ENCODE measurements around the gene ABCC8. TPM values are rescaled to one million over a fixed set of nuclear protein-coding genes. Genes with fewer than 3 reads are reported as not detected.

The ABCC8 gene
- total RNA-seq, 1 experiment from 2014 or later, result 2.4 TPM

- H3K4me3 Mint-ChIP-seq, result no peak overlapping the region
- Histone ChIP-seq H4K91ac (ENCODE audit: insufficient read length, low read depth, low read length) (no peak overlapping the region), H3K18ac (ENCODE audit: insufficient read length, low read depth, low read length) (no peak overlapping the region), H3K27ac (ENCODE audit: insufficient read length, low read depth, low read length) (no peak overlapping the region), H4K20me1 (ENCODE audit: control insufficient read depth, insufficient read depth, insufficient read length) (no peaks in the 10 kb centered on the region), H2BK120ac (ENCODE audit: low read depth, low read length, poor library complexity, severe bottlenecking) (no peak overlapping the region), H3K4ac (ENCODE audit: low read depth, low read length) (no peak overlapping the region), H2BK20ac (ENCODE audit: low read depth, low read length, poor library complexity, severe bottlenecking) (no peak overlapping the region), H2BK15ac (ENCODE audit: low read depth, low read length) (no peak overlapping the region), H2AFZ (ENCODE audit: low read length) (no peak overlapping the region), H3K79me1 (ENCODE audit: insufficient read depth, low read depth, low read length, poor library complexity, severe bottlenecking) (no peaks in the 10 kb centered on the region), H4K5ac (ENCODE audit: insufficient read length, low read depth, low read length) (no peak overlapping the region), H3K9ac (ENCODE audit: extremely low read depth, insufficient read length, low read length) (no peak overlapping the region), H3K56ac (ENCODE audit: insufficient read length, low read depth, low read length) (no peak overlapping the region), H3K79me2 (ENCODE audit: insufficient read depth, low read length) (no peaks in the 10 kb centered on the region), H3K4me1 (ENCODE audit: insufficient read depth, low read length) (no peaks in the 10 kb centered on the region), H2BK12ac (ENCODE audit: insufficient read length, low read depth, low read length) (no peak overlapping the region), H4K8ac (replicated peaks; ENCODE audit: insufficient read length, low read depth, low read length) (no peak overlapping the region), H3K14ac (ENCODE audit: insufficient read depth, low read length) (no peak overlapping the region), H3K27me3 (ENCODE audit: insufficient read depth, low read length) (no peaks in the 10 kb centered on the region), H3K9me3 (ENCODE audit: control insufficient read depth, low read depth, low read length) (peaks cover 40% of the 10 kb centered on the region), H3K23ac (ENCODE audit: insufficient read length, low read depth, low read length) (no peak overlapping the region), H3T11ph (ENCODE audit: low read length) (no peak overlapping the region), H2AK5ac (ENCODE audit: insufficient read length, low read length) (no peak overlapping the region), H3K4me2 (ENCODE audit: insufficient read depth, insufficient read length, low read length) (no peak overlapping the region), H2BK5ac (ENCODE audit: insufficient read length, low read length) (no peak overlapping the region), H3K23me2 (ENCODE audit: insufficient read length, low read depth, low read length, poor library complexity, severe bottlenecking) (no peaks in the 10 kb centered on the region)
- H3K27ac Mint-ChIP-seq, result no peak overlapping the region
- peaks cover 19 to 32% (median 22%) of the 10 kb centered on the region in 3 experiments for H3K36me3 Mint-ChIP-seq (ENCODE audit: insufficient read depth in 1 of 3, low read depth in 3 of 3)
- peaks cover 37 to 48% of the 10 kb centered on the region in 2 experiments for H3K9me3 Mint-ChIP-seq
- no peak for DNase-seq
- H3K4me1 Mint-ChIP-seq, result peaks cover 0 to 2% of the 10 kb centered on the region in 2 experiments; a peak in 1 of 4 replicates
- TF ChIP-seq CTCF (conservative IDR thresholded peaks at IDR 0.05), result no peak
- no CpG with 5 or more reads among the region's 3 CpGs for WGBS (ENCODE audit: extremely low coverage, insufficient read length, low lambda C conversion rate)
- H3K27me3 Mint-ChIP-seq (ENCODE audit: low read depth), result peaks cover 6% of the 10 kb centered on the region
Measured at GRCh38 chr11:17376493-17376892, 100.2 kb downstream of the ABCC8 start.

All from H9 (cell line).